Osteoblast (primary cell): Measurements from ENCODE around the gene MEPE. TPM values are rescaled to one million over a fixed set of nuclear protein-coding genes. Genes with fewer than 3 reads are reported as not detected.
A peak's percentile ranks its signal among the peaks of the same experiment; 100 is the strongest.

ENCODE experiments used
- DNase-seq: peaks from one replicate; pipeline ENCODE4 v3.0.0; 2011; ENCODE audit warnings: low spot score, mixed read lengths; ENCODE audit not compliant: insufficient read length; ENCODE audit errors: missing footprints
- H2AFZ ChIP-seq: 2 replicates; pipeline ENCODE4 v1.6.0; 2011; ENCODE audit warnings: mild to moderate bottlenecking, low read length
- H3K27ac ChIP-seq: 2 replicates; pipeline ENCODE4 v1.5.1; 2011; ENCODE audit warnings: mild to moderate bottlenecking, low read depth, low read length, moderate library complexity
- H3K27me3 ChIP-seq: 2 replicates; pipeline ENCODE4 v1.6.0; 2012; ENCODE audit warnings: mild to moderate bottlenecking, control low read depth, inconsistent platforms, low read length, moderate library complexity; ENCODE audit not compliant: insufficient read depth
- H3K36me3 ChIP-seq: 2 replicates; pipeline ENCODE4 v1.5.1; 2011; ENCODE audit warnings: mild to moderate bottlenecking, low read length, control low read depth, moderate library complexity; ENCODE audit not compliant: insufficient read depth
- H3K4me1 ChIP-seq: 2 replicates; pipeline ENCODE4 v1.5.1; 2011; ENCODE audit warnings: mild to moderate bottlenecking, low read length, control low read depth, moderate library complexity; ENCODE audit not compliant: insufficient read depth
- H3K4me2 ChIP-seq: 2 replicates; pipeline ENCODE4 v1.6.0; 2011; ENCODE audit warnings: mild to moderate bottlenecking, low read length; ENCODE audit not compliant: insufficient read depth
- H3K4me3 ChIP-seq: fragments of 200-600 bp; sonication (generic); 3 replicates; pipeline ENCODE4 v1.5.1; 2012; ENCODE audit warnings: mild to moderate bottlenecking, low read length, inconsistent platforms; ENCODE audit not compliant: insufficient read depth
- H3K79me2 ChIP-seq: 2 replicates; pipeline ENCODE4 v1.6.0; 2012; ENCODE audit warnings: mild to moderate bottlenecking, low read length, control low read depth, inconsistent platforms; ENCODE audit not compliant: insufficient read depth
- H3K9me3 ChIP-seq: 2 replicates; pipeline ENCODE4 v1.5.1; 2011; ENCODE audit warnings: low read depth, low read length, control low read depth
- H4K20me1 ChIP-seq: 2 replicates; pipeline ENCODE4 v1.6.0; 2012; ENCODE audit warnings: mild to moderate bottlenecking, low read length, control low read depth; ENCODE audit not compliant: insufficient read depth
- total RNA-seq: library from RNA; depleted of rRNA; stranded (reverse); fragments of >200 nt; gene quantifications from 2 replicates; pipeline ENCODE4 v1.2.3, GENCODE V29; 2012
- TF ChIP-seq, protein P1 (sequence below): IDR thresholded peaks from 2 replicates; pipeline ENCODE4 v1.5.1; 2011; ENCODE audit warnings: mild to moderate bottlenecking, low read depth, low read length, moderate library complexity; ENCODE audit errors: extremely low read depth

MEPE gene
- total RNA-seq, 1 donor, result not detected

DNA sequence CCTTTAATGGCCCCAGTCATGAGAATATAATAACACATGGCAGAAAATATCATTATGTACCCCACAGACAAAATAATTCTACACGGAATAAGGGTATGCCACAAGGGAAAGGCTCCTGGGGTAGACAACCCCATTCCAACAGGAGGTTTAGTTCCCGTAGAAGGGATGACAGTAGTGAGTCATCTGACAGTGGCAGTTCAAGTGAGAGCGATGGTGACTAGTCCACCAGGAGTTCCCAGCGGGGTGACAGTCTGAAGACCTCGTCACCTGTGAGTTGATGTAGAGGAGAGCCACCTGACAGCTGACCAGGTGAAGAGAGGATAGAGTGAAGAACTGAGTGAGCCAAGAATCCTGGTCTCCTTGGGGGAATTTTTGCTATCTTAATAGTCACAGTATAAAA is 13.5 kb downstream of the MEPE start:
- Histone ChIP-seq H3K36me3 (no peaks in the 10 kb centered on the region), H3K4me3 (no peak overlapping the region), H3K27me3 (peaks cover 5% of the 10 kb centered on the region), H3K4me2 (no peak overlapping the region), H3K79me2 (no peaks in the 10 kb centered on the region), H3K9me3 (no peaks in the 10 kb centered on the region), H2AFZ (no peak overlapping the region), H3K4me1 (peaks cover 10% of the 10 kb centered on the region), H4K20me1 (no peaks in the 10 kb centered on the region), H3K27ac (no peak overlapping the region)
- DNase-seq, result no peak
- TF ChIP-seq, protein P1, sequence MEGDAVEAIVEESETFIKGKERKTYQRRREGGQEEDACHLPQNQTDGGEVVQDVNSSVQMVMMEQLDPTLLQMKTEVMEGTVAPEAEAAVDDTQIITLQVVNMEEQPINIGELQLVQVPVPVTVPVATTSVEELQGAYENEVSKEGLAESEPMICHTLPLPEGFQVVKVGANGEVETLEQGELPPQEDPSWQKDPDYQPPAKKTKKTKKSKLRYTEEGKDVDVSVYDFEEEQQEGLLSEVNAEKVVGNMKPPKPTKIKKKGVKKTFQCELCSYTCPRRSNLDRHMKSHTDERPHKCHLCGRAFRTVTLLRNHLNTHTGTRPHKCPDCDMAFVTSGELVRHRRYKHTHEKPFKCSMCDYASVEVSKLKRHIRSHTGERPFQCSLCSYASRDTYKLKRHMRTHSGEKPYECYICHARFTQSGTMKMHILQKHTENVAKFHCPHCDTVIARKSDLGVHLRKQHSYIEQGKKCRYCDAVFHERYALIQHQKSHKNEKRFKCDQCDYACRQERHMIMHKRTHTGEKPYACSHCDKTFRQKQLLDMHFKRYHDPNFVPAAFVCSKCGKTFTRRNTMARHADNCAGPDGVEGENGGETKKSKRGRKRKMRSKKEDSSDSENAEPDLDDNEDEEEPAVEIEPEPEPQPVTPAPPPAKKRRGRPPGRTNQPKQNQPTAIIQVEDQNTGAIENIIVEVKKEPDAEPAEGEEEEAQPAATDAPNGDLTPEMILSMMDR, result no peak

DNA sequence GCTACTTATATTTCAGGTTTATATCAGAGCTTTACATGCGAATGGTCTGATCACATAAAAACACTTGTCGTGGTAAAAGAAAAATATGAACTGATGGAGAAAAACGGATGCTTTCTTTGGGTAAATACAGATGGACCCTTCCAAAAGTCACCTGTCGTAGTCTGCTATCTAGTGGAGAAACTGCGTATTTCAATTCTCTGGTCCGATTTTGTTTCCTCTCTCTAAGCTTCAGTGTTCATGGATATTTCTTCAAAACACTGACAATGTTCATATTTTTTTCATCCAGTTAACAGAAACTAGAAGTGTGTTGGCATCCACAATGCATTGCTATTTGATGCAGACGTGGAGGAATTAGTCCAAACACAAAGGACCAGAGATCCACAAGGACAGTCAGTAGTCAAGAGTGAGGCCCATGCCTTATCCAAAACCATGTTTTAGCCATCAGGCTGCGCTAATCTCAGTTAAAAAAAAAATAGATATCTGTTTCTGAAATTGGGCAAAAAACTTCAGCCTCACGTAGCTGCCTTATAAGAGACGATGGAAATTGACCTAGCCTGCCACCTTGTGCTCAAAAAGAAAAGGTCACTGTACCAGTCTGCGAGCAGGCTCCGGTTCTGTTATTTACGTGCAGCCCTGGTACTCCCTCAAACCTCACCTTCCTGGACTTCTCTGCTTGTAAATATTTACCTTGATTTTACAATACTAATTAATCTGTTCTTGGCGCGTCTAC is 16.0 kb downstream of the MEPE start:
- TF ChIP-seq, protein P1, result peak; percentile 64
- DNase-seq, result no peak
- H3K79me2 ChIP-seq, result no peaks in the 10 kb centered on the region
- H3K4me1 ChIP-seq, result peaks cover 4% of the 10 kb centered on the region
- H3K27me3 ChIP-seq, result peaks cover 5% of the 10 kb centered on the region
- H3K36me3 ChIP-seq, result no peaks in the 10 kb centered on the region
- H3K4me3 ChIP-seq, result peak overlapping the region; percentile 57
- H3K9me3 ChIP-seq, result no peaks in the 10 kb centered on the region
- no peak overlapping the region for H3K27ac ChIP-seq
- no peaks in the 10 kb centered on the region for H4K20me1 ChIP-seq
- H2AFZ ChIP-seq, result peak overlapping the region; percentile 83
- H3K4me2 ChIP-seq, result peak overlapping the region; percentile 77

DNA sequence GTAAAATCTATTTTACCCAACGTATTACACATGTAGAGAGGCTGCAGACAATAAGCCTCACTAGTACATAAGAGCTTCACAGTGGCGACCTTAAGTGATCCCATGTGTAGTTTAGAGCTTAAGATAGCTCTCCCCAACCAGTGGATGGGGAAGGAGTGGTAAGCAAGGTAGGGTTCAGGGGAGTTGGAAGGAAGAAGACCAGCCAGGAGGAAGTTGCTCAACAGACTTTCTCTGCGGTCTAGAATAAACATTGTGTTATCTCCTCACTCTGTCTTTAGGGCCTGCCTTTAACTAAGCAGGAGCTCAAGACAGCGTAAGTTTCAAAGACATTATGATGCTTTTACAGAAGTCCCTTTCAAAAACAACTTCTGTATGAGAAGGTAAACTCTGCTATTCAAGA is 16.8 kb downstream of the MEPE start:
- Histone ChIP-seq H3K36me3 (no peaks in the 10 kb centered on the region), H3K4me2 (no peak overlapping the region), H3K27ac (no peak overlapping the region), H3K27me3 (peaks cover 5% of the 10 kb centered on the region), H3K4me3 (no peak overlapping the region), H3K9me3 (no peaks in the 10 kb centered on the region), H4K20me1 (no peaks in the 10 kb centered on the region), H3K79me2 (no peaks in the 10 kb centered on the region), H2AFZ (no peak overlapping the region), H3K4me1 (no peaks in the 10 kb centered on the region)
- TF ChIP-seq, protein P1, result no peak
- DNase-seq, result no peak

DNA sequence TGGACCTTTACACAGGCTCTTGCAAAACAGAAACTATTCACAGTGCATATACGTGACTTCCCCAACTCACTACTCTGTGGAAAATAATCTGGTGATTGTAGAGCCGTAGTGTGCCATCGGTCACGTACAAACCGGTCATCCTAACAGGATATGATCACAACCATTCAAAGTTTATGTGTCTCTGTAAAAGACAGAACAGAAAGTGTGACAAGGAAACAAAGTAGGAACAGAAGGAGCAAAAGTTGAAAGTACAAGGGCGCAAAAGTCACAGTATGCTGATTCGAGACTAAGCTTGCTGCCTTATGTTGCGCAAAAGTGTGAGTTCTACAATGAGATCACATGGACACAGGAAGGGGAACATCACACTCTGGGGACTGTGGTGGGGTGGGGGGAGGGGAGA is 18.6 kb downstream of the MEPE start:
- H3K79me2 ChIP-seq, result no peaks in the 10 kb centered on the region
- no peak for DNase-seq
- H4K20me1 ChIP-seq, result no peaks in the 10 kb centered on the region
- no peaks in the 10 kb centered on the region for H3K36me3 ChIP-seq
- no peak overlapping the region for H3K4me2 ChIP-seq
- H3K27ac ChIP-seq, result no peak overlapping the region
- no peak overlapping the region for H3K4me3 ChIP-seq
- peaks cover 5% of the 10 kb centered on the region for H3K27me3 ChIP-seq
- H3K9me3 ChIP-seq, result no peaks in the 10 kb centered on the region
- TF ChIP-seq, protein P1, result no peak
- peak overlapping the region; percentile 21 for H2AFZ ChIP-seq
- H3K4me1 ChIP-seq, result no peaks in the 10 kb centered on the region
